ENCODE results near the gene EFCAB14.
"Not testable (repeated sequence)": the region's sequence is repeated elsewhere in the genome, so short reads cannot be mapped to it uniquely, and the experiment has no call there.

DNA sequence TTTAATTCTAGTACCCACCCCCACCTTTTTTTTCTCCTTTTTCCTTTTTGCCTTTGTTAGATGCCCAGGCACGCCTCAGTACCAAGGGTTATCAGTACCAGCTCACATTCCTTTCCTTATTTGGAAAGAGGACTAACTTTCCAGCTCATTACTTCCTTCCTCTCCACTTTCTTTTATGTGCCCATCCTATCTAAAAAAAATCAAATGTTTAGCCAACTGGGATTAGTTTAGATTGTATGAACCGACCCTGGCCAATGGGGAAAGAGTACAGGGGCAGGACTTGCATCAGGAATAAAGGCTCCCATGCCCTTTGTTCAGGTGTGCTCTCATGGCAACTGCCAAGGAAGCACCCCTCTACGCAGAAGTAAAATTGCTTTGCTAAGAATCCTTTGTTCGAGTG, 35.8 kb upstream of the EFCAB14 start:
- not testable (repeated sequence) for TF ChIP-seq EP300 (IDR thresholded peaks at IDR 0.05; ENCODE audit: borderline replicate concordance in 1 of 2, control insufficient read depth in 1 of 2, low read depth in 2 of 2, low read length in 2 of 2); CTCF (IDR thresholded peaks at IDR 0.05 in 2 of 3, conservative IDR thresholded peaks at IDR 0.05 in 1 of 3; ENCODE audit: control insufficient read depth in 2 of 3, extremely low read depth in 1 of 3, insufficient read depth in 1 of 3, low read depth in 3 of 3, low read length in 3 of 3); SIN3A (IDR thresholded peaks at IDR 0.05; ENCODE audit: low read depth, low read length); HDAC6 (IDR thresholded peaks at IDR 0.05; ENCODE audit: unreplicated experiment); USF2 (IDR thresholded peaks at IDR 0.05; ENCODE audit: borderline replicate concordance, low read depth, low read length); SMC3 (IDR thresholded peaks at IDR 0.05; ENCODE audit: borderline replicate concordance, low read length); EZH2 (IDR thresholded peaks at IDR 0.05; ENCODE audit: borderline replicate concordance, control insufficient read depth, low read depth, low read length); HDAC2 (IDR thresholded peaks at IDR 0.05); ZNF24 (IDR thresholded peaks at IDR 0.05); POLR2A (IDR thresholded peaks at IDR 0.05; ENCODE audit: low read depth, low read length); STAT1 (conservative IDR thresholded peaks at IDR 0.05)
- TF ChIP-seq, protein P1, sequence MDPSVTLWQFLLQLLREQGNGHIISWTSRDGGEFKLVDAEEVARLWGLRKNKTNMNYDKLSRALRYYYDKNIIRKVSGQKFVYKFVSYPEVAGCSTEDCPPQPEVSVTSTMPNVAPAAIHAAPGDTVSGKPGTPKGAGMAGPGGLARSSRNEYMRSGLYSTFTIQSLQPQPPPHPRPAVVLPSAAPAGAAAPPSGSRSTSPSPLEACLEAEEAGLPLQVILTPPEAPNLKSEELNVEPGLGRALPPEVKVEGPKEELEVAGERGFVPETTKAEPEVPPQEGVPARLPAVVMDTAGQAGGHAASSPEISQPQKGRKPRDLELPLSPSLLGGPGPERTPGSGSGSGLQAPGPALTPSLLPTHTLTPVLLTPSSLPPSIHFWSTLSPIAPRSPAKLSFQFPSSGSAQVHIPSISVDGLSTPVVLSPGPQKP (IDR thresholded peaks at IDR 0.05; ENCODE audit: low read depth, low read length) = not testable (repeated sequence)
